ENCODE data around the gene SDHAF2. TPM values are rescaled to one million over a fixed set of nuclear protein-coding genes. Genes with fewer than 3 reads are reported as not detected.

SDHAF2 gene
- total and polyA plus RNA-seq, 2 experiments from 2014 or later: 47.8 to 74.3 TPM

DNA sequence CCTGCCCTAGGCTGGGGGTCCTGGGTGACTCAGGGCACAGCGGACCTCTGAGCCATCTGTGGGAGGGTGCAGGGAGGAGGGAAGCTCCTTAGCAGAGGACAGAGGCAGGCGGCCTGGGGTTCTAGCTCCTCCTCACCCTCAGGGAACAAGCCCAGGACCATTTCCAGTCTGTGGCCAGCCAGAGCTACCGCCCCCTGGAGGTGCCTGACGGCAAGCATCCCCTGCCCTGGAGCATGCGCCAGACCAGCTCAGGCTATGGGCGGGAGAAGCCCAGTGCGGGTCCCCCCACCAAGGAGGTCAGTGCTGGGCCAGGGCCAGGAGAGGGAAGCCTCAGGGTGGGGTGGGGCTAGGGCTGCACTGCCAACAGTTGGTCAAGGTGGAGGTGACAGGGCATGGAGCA lies 52.6 kb downstream of the SDHAF2 start:
- Histone ChIP-seq H3K79me2 (no peaks in the 10 kb centered on the region), H3K27me3 (no peaks in the 10 kb centered on the region), H3K4me1 (ENCODE audit: insufficient read depth) (no peaks in the 10 kb centered on the region), H4K20me1 (ENCODE audit: insufficient read depth, poor library complexity, severe bottlenecking) (no peaks in the 10 kb centered on the region), H3K36me3 (replicated peaks; ENCODE audit: insufficient read depth, low read depth) (no peaks in the 10 kb centered on the region), H3K9me3 (ENCODE audit: low read depth) (no peaks in the 10 kb centered on the region), H3K27ac (no peak overlapping the region), H3K4me2 (no peak overlapping the region), H3K9me2 (replicated peaks; ENCODE audit: insufficient read depth) (no peaks in the 10 kb centered on the region), H3K4me3 (no peak overlapping the region), H2AFZ (no peak overlapping the region)
- TF ChIP-seq, protein P1, sequence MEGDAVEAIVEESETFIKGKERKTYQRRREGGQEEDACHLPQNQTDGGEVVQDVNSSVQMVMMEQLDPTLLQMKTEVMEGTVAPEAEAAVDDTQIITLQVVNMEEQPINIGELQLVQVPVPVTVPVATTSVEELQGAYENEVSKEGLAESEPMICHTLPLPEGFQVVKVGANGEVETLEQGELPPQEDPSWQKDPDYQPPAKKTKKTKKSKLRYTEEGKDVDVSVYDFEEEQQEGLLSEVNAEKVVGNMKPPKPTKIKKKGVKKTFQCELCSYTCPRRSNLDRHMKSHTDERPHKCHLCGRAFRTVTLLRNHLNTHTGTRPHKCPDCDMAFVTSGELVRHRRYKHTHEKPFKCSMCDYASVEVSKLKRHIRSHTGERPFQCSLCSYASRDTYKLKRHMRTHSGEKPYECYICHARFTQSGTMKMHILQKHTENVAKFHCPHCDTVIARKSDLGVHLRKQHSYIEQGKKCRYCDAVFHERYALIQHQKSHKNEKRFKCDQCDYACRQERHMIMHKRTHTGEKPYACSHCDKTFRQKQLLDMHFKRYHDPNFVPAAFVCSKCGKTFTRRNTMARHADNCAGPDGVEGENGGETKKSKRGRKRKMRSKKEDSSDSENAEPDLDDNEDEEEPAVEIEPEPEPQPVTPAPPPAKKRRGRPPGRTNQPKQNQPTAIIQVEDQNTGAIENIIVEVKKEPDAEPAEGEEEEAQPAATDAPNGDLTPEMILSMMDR (IDR thresholded peaks at IDR 0.05; ENCODE audit: poor library complexity): peak; percentile 39
- no peak for TF ChIP-seq EZH2phosphoT487 (IDR thresholded peaks at IDR 0.05; ENCODE audit: low read depth, severe bottlenecking, unreplicated experiment)
- TF ChIP-seq EZH2 (IDR thresholded peaks at IDR 0.05; ENCODE audit: borderline replicate concordance): no peak
- no peak for DNase-seq (ENCODE audit: low spot score)
- 45% methylated on average over 7 of the region's 7 CpGs for WGBS (ENCODE audit: low lambda C conversion rate, missing lambda C conversion rate)

DNA sequence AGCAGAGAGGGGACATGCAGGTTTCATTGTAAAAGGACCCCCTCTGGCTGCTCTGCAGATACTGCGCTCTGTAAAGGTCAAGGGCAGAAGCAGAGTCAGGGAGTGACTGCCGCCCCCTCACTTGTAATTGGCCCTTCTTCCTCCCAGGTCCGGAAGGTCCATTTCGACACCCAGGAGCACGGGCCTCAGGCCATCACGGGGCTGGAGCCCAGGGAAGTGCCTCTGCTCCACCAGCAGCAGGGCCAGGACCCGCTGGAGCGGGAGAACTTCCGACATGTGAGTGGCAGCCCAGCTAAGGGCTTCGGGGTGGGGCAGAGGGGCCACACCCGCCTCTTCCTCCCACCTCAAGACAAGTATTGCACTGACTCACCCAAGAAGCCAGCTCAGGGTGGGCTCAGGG lies 54.6 kb downstream of the SDHAF2 start:
- no peak for DNase-seq (ENCODE audit: low spot score)
- Histone ChIP-seq H3K27ac (no peak overlapping the region), H2AFZ (no peak overlapping the region), H3K27me3 (no peaks in the 10 kb centered on the region), H3K9me2 (replicated peaks; ENCODE audit: insufficient read depth) (no peaks in the 10 kb centered on the region), H3K4me1 (ENCODE audit: insufficient read depth) (peaks cover 14% of the 10 kb centered on the region), H3K79me2 (no peaks in the 10 kb centered on the region), H4K20me1 (ENCODE audit: insufficient read depth, poor library complexity, severe bottlenecking) (no peaks in the 10 kb centered on the region), H3K4me2 (no peak overlapping the region), H3K9me3 (ENCODE audit: low read depth) (no peaks in the 10 kb centered on the region), H3K36me3 (replicated peaks; ENCODE audit: insufficient read depth, low read depth) (no peaks in the 10 kb centered on the region), H3K4me3 (no peak overlapping the region)
- TF ChIP-seq EZH2 (IDR thresholded peaks at IDR 0.05; ENCODE audit: borderline replicate concordance) (no peak), EZH2phosphoT487 (IDR thresholded peaks at IDR 0.05; ENCODE audit: low read depth, severe bottlenecking, unreplicated experiment) (no peak)
- TF ChIP-seq, protein P1 (IDR thresholded peaks at IDR 0.05; ENCODE audit: poor library complexity): no peak
- 76% methylated on average over 11 of the region's 11 CpGs for WGBS (ENCODE audit: low lambda C conversion rate, missing lambda C conversion rate)

DNA sequence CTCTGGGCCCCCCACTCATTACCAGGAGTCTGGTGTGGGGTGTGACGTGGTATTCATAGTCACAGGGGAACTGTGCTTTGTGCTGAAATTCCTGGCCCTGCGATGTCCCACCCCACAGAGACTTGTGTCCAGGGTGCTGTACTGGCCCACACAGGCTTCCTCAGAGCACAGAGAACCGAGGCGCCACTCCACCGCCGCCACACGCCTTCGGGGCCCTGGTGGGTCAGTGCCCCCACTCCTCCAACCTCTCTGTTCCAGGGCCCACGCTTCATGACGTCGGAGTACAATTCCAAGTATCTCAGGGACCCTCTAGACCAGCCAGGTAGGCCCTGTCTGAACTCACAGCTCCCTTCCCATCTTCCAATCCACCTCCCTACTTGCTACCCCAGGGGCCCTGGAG lies 55.2 kb downstream of the SDHAF2 start:
- H3K4me2 ChIP-seq: no peak overlapping the region
- H3K4me1 ChIP-seq (ENCODE audit: insufficient read depth): peaks cover 19% of the 10 kb centered on the region
- H3K9me3 ChIP-seq (ENCODE audit: low read depth): no peaks in the 10 kb centered on the region
- H3K27ac ChIP-seq: no peak overlapping the region
- H4K20me1 ChIP-seq (ENCODE audit: insufficient read depth, poor library complexity, severe bottlenecking): no peaks in the 10 kb centered on the region
- no peak overlapping the region for H2AFZ ChIP-seq
- no peaks in the 10 kb centered on the region for H3K9me2 ChIP-seq (replicated peaks; ENCODE audit: insufficient read depth)
- 94% methylated on average over 11 of the region's 11 CpGs for WGBS (ENCODE audit: low lambda C conversion rate, missing lambda C conversion rate)
- no peak for DNase-seq (ENCODE audit: low spot score)
- H3K4me3 ChIP-seq: no peak overlapping the region
- no peak for TF ChIP-seq EZH2 (IDR thresholded peaks at IDR 0.05; ENCODE audit: borderline replicate concordance)
- TF ChIP-seq, protein P1 (IDR thresholded peaks at IDR 0.05; ENCODE audit: poor library complexity): no peak
- TF ChIP-seq EZH2phosphoT487 (IDR thresholded peaks at IDR 0.05; ENCODE audit: low read depth, severe bottlenecking, unreplicated experiment): no peak
- no peaks in the 10 kb centered on the region for H3K36me3 ChIP-seq (replicated peaks; ENCODE audit: insufficient read depth, low read depth)
- no peaks in the 10 kb centered on the region for H3K27me3 ChIP-seq
- no peaks in the 10 kb centered on the region for H3K79me2 ChIP-seq

Measured in hepatocyte (in vitro differentiated cells).